Measurements from ENCODE around the gene TXNDC17.
"Not testable (repeated sequence)": the region's sequence is repeated elsewhere in the genome, so short reads cannot be mapped to it uniquely, and the experiment has no call there.

The TXNDC17 gene

DNA sequence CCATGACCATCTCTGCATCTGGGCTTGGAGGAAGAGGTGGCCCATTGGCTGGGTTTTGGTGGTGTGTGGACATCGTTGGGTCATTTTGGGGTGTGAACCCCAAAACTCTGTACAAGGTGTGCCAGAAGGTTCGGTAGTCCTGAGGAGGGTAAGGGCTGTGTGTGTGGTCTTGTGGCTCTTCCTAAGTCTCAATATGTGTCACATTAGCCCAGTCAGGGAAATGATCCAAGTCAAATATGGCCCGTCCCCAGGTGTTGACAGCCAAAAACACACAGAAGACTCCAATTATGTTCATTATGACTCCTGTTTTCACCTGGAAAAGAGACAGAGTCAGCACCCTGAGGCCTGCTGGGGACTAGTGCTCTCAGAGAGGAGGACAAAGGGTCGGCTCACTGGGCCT lies 45.2 kb downstream of the TXNDC17 start:
- no peak for DNase-seq (ENCODE audit: insufficient read length, low spot score)
- TF ChIP-seq POU2F2 (IDR thresholded peaks at IDR 0.05; ENCODE audit: low read depth, low read length) (no peak), POLR2AphosphoS5 (IDR thresholded peaks at IDR 0.05; ENCODE audit: low read depth, low read length) (no peak), PAX5 (IDR thresholded peaks at IDR 0.05; ENCODE audit: insufficient read depth, low read length, severe bottlenecking) (no peak), POLR2A (IDR thresholded peaks at IDR 0.05; ENCODE audit: low read depth, low read length) (no peak), SPI1 (IDR thresholded peaks at IDR 0.05; ENCODE audit: low read depth, low read length) (no peak), TAF1 (IDR thresholded peaks at IDR 0.05; ENCODE audit: low read depth, low read length) (no peak)
- FAIRE-seq: no peak

DNA sequence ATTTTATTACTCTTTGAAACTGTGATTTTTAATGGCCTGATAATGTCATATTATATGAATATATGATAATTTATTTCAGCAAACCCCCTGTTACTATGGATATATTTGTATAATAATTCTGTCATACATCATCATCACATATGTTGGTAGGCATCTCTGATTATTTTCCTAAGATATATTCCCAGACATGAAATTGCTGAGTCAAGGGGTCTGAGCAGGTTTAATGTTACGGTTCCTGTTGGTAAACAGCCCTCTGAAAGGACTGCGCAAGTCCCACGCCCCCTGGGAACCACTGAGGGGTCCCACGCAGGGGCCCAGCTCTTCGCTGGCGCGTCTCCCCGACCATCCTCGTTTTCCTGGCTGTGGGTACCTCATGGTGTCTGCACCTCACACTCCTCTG lies 48.1 kb downstream of the TXNDC17 start:
- FAIRE-seq (no peak), DNase-seq (ENCODE audit: insufficient read length, low spot score) (no peak)
- TF ChIP-seq PAX5 (IDR thresholded peaks at IDR 0.05; ENCODE audit: insufficient read depth, low read length, severe bottlenecking): no peak
- no peak for TF ChIP-seq POU2F2 (IDR thresholded peaks at IDR 0.05; ENCODE audit: low read depth, low read length)
- TF ChIP-seq POLR2AphosphoS5 (IDR thresholded peaks at IDR 0.05; ENCODE audit: low read depth, low read length): no peak
- TF ChIP-seq SPI1 (IDR thresholded peaks at IDR 0.05; ENCODE audit: low read depth, low read length): no peak
- TF ChIP-seq TAF1 (IDR thresholded peaks at IDR 0.05; ENCODE audit: low read depth, low read length): no peak
- TF ChIP-seq POLR2A (IDR thresholded peaks at IDR 0.05; ENCODE audit: low read depth, low read length): no peak

- FAIRE-seq: no peak
- no peak for DNase-seq (ENCODE audit: insufficient read length, low spot score)
- TF ChIP-seq POLR2A (IDR thresholded peaks at IDR 0.05; ENCODE audit: low read depth, low read length) (no peak), POU2F2 (IDR thresholded peaks at IDR 0.05; ENCODE audit: low read depth, low read length) (no peak), POLR2AphosphoS5 (IDR thresholded peaks at IDR 0.05; ENCODE audit: low read depth, low read length) (no peak), SPI1 (IDR thresholded peaks at IDR 0.05; ENCODE audit: low read depth, low read length) (no peak), PAX5 (IDR thresholded peaks at IDR 0.05; ENCODE audit: insufficient read depth, low read length, severe bottlenecking) (no peak), TAF1 (IDR thresholded peaks at IDR 0.05; ENCODE audit: low read depth, low read length) (no peak)
Measured at GRCh38 chr17:6690641-6691040, 49.8 kb downstream of the TXNDC17 start.

- FAIRE-seq (no peak), DNase-seq (ENCODE audit: insufficient read length, low spot score) (no peak)
- TF ChIP-seq SPI1 (IDR thresholded peaks at IDR 0.05; ENCODE audit: low read depth, low read length): no peak
- TF ChIP-seq POLR2AphosphoS5 (IDR thresholded peaks at IDR 0.05; ENCODE audit: low read depth, low read length): no peak
- no peak for TF ChIP-seq POU2F2 (IDR thresholded peaks at IDR 0.05; ENCODE audit: low read depth, low read length)
- no peak for TF ChIP-seq POLR2A (IDR thresholded peaks at IDR 0.05; ENCODE audit: low read depth, low read length)
- no peak for TF ChIP-seq PAX5 (IDR thresholded peaks at IDR 0.05; ENCODE audit: insufficient read depth, low read length, severe bottlenecking)
- no peak for TF ChIP-seq TAF1 (IDR thresholded peaks at IDR 0.05; ENCODE audit: low read depth, low read length)
Measured at GRCh38 chr17:6691546-6691945, 50.7 kb downstream of the TXNDC17 start.

- not testable (repeated sequence) for FAIRE-seq; DNase-seq (ENCODE audit: insufficient read length, low spot score)
Measured at GRCh38 chr17:6691958-6692357, 51.1 kb downstream of the TXNDC17 start.
